ENCODE measurements around the gene LINGO3.

DNA sequence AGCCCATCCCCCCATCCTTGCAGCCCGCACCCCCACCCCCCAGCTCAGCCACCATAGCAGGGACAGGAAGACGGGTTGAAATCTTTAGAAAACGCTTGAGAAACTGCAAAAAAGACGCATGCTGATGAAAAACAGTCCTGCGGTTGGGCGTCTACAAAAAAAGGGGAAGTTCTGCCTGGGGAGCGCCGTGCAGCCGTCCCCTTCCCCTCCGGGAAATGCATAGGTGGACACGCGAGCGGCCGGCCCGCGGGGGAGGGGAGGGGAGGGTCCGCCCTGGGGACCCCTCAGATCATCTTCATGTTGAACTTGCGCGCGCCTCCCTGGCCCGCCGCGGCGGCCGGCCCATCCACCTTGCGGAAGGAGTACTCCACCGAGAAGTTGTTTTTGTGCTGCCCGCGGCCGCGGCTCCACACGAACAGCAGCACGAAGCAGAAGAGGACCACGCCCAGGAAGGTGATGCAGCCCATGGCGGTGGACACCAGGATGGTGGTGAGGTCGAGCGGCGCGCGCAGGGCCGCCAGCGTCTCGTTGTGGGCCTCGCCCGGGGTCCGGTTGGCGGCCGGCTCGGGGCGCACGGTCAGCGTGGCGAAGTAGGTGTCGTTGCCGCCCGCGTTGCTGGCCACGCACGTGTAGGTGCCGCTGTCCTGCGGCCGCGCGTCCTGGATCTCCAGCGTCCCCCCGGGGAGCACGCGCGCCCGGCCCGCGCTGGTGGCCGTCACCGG lies 18.1 kb downstream of the LINGO3 start:
- TF ChIP-seq POLR2A (IDR thresholded peaks at IDR 0.05): no peak
- TF ChIP-seq, protein P1, sequence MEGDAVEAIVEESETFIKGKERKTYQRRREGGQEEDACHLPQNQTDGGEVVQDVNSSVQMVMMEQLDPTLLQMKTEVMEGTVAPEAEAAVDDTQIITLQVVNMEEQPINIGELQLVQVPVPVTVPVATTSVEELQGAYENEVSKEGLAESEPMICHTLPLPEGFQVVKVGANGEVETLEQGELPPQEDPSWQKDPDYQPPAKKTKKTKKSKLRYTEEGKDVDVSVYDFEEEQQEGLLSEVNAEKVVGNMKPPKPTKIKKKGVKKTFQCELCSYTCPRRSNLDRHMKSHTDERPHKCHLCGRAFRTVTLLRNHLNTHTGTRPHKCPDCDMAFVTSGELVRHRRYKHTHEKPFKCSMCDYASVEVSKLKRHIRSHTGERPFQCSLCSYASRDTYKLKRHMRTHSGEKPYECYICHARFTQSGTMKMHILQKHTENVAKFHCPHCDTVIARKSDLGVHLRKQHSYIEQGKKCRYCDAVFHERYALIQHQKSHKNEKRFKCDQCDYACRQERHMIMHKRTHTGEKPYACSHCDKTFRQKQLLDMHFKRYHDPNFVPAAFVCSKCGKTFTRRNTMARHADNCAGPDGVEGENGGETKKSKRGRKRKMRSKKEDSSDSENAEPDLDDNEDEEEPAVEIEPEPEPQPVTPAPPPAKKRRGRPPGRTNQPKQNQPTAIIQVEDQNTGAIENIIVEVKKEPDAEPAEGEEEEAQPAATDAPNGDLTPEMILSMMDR (IDR thresholded peaks at IDR 0.05): no peak
